Fibroblast of lung (primary cell): Measurements from ENCODE around the gene SMYD5. TPM values are rescaled to one million over a fixed set of nuclear protein-coding genes. Genes with fewer than 3 reads are reported as not detected.

Experiments
- DNase-seq, 2 donors: peaks; one replicate each; pipeline versions ENCODE4 v3.0.0 to v3.0.0-alpha.2; 2010; ENCODE audit warnings: low read depth in 2 of 2
- H2AFZ ChIP-seq: 2 replicates; pipeline ENCODE4 v1.5.1; 2012; ENCODE audit warnings: low read length, control low read depth, inconsistent platforms
- H3K27ac ChIP-seq: 2 replicates; pipeline ENCODE4 v1.5.1; 2011; ENCODE audit warnings: low read length, control low read depth; ENCODE audit not compliant: insufficient read depth
- H3K27me3 ChIP-seq: 2 replicates; pipeline ENCODE4 v1.5.1; 2011; ENCODE audit warnings: mild to moderate bottlenecking, low read length; ENCODE audit not compliant: control insufficient read depth, insufficient read depth
- H3K36me3 ChIP-seq: 2 replicates; pipeline ENCODE4 v1.5.1; 2011; ENCODE audit warnings: low read length; ENCODE audit not compliant: control insufficient read depth, insufficient read depth
- H3K4me1 ChIP-seq: 2 replicates; pipeline ENCODE4 v1.5.1; 2011; ENCODE audit warnings: low read length; ENCODE audit not compliant: control insufficient read depth, insufficient read depth; ENCODE audit errors: extremely low read depth
- H3K4me2 ChIP-seq: 2 replicates; pipeline ENCODE4 v1.5.1; 2011; ENCODE audit warnings: low read length, control low read depth; ENCODE audit not compliant: insufficient read depth; ENCODE audit errors: extremely low read depth
- H3K4me3 ChIP-seq, 4 experiments: fragments of 200-600 bp in 1 of 4; sonication (generic) in 1 of 4; replicated peaks in 1 of 4; 2 replicates each; pipeline ENCODE4 v1.5.1; 2011 to 2016; ENCODE audit warnings: low read length in 4 of 4, low read depth in 3 of 4, mild to moderate bottlenecking in 3 of 4, control low read depth in 2 of 4, inconsistent platforms in 1 of 4, mixed read lengths in 1 of 4; ENCODE audit not compliant: insufficient read depth in 1 of 4; ENCODE audit errors: control extremely low read depth in 1 of 4
- H3K79me2 ChIP-seq: 2 replicates; pipeline ENCODE4 v1.5.1; 2012; ENCODE audit warnings: mild to moderate bottlenecking, low read length, inconsistent platforms; ENCODE audit not compliant: control insufficient read depth, insufficient read depth
- H3K9ac ChIP-seq: 2 replicates; pipeline ENCODE4 v1.5.1; 2011; ENCODE audit warnings: mild to moderate bottlenecking, low read length, control low read depth; ENCODE audit not compliant: insufficient read depth
- H3K9me3 ChIP-seq: 2 replicates; pipeline ENCODE4 v1.5.1; 2012; ENCODE audit warnings: low read depth, low read length; ENCODE audit not compliant: control insufficient read depth, insufficient read depth
- H4K20me1 ChIP-seq: 2 replicates; pipeline ENCODE4 v1.5.1; 2011; ENCODE audit warnings: low read length; ENCODE audit not compliant: control insufficient read depth, insufficient read depth; ENCODE audit errors: extremely low read depth
- CTCF ChIP-seq, 2 donors: IDR thresholded peaks in 1 of 2; conservative IDR thresholded peaks in 1 of 2; 1 replicate in 1 of 2; 2 replicates in 1 of 2; pipeline ENCODE4 v1.5.1; 2011 to 2012; ENCODE audit warnings: low read length in 2 of 2, control low read depth in 1 of 2, inconsistent platforms in 1 of 2, low read depth in 1 of 2, mild to moderate bottlenecking in 1 of 2
- EZH2 ChIP-seq: IDR thresholded peaks from 2 replicates; pipeline ENCODE4 v1.5.1; 2012; ENCODE audit warnings: low read length, control low read depth, mild to moderate bottlenecking; ENCODE audit errors: missing control alignments
- polyA plus RNA-seq, 2 donors: library from polyadenylated mRNA; depleted of rRNA in 1 of 2; stranded (reverse) in 1 of 2; unstranded in 1 of 2; fragments of >200 nt; gene quantifications; 2 replicates each; pipeline ENCODE4 v1.2.1, GENCODE V29; 2011 to 2012; ENCODE audit warnings: missing spikeins in 1 of 2
- total RNA-seq: library from RNA; depleted of rRNA; stranded (reverse); fragments of >200 nt; gene quantifications from 2 replicates; pipeline ENCODE4 v1.2.1, GENCODE V29; 2014

The SMYD5 gene
- total and polyA plus RNA-seq, 2 donors (not counting 1 experiment from before 2014, with no cell fraction given) = 16.9 to 19.0 TPM

GRCh38 chr2:73255007-73255644 lies 41.1 kb downstream of the SMYD5 start:
- H3K36me3 ChIP-seq = peaks cover 18% of the 10 kb centered on the region

DNA sequence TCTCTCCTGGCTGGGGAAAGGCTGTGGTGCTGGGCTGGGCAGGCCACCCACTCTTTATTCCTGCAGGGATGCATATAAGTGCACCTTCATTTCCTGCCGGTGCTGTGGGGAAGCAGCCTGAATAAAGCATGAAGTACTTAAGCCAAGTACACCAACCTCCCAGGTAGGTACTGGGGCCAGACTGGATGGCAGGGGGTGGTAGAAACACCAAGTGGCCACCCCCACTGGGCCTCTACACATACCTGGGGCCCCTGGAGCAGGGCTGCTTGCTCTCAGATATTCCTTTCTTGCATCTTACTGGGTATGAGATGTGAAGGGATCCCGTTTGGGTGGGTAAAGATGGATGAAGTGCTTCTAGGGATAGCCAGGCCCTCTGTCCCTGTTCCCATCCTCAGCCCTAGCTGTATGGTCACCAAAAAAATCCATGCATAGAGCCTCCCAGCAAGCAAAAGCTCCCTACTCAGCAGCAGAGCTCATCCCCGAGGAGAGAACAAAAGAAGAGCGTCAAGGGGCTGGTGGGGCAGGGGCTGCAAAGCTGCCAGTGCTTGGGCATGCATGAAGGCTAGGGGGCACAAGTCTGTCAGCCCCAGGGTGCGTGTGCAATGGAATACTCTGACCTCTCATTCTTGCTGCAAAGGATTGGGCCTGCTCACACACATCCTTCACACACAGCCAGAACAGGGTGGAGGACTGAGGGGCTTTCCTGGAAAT lies 42.0 kb downstream of the SMYD5 start:
- Histone ChIP-seq H3K27me3 (no peaks in the 10 kb centered on the region), H3K27ac (no peak overlapping the region), H2AFZ (no peak overlapping the region), H3K9me3 (no peaks in the 10 kb centered on the region), H3K4me1 (no peaks in the 10 kb centered on the region), H4K20me1 (no peaks in the 10 kb centered on the region), H3K4me3 (no peak overlapping the region), H3K79me2 (no peaks in the 10 kb centered on the region), H3K36me3 (peaks cover 11% of the 10 kb centered on the region), H3K9ac (no peak overlapping the region), H3K4me2 (no peak overlapping the region)
- no peak for DNase-seq
- TF ChIP-seq EZH2 (no peak), CTCF (conservative IDR thresholded peaks at IDR 0.05 in 1 of 2, IDR thresholded peaks at IDR 0.05 in 1 of 2; ENCODE audit: low read depth in 1 of 2, low read length in 2 of 2) (no peak)

More at GRCh38 chr2:73255007-73255644, 41.1 kb downstream of the SMYD5 start:
- H3K9ac ChIP-seq = no peak overlapping the region
- H3K9me3 ChIP-seq = no peaks in the 10 kb centered on the region
- no peaks in the 10 kb centered on the region for H3K4me1 ChIP-seq
- no peaks in the 10 kb centered on the region for H3K27me3 ChIP-seq
- no peaks in the 10 kb centered on the region for H3K79me2 ChIP-seq
- TF ChIP-seq CTCF (conservative IDR thresholded peaks at IDR 0.05 in 1 of 2, IDR thresholded peaks at IDR 0.05 in 1 of 2; ENCODE audit: low read depth in 1 of 2, low read length in 2 of 2) = no peak
- H3K27ac ChIP-seq = no peak overlapping the region
- DNase-seq = no peak
- no peak overlapping the region for H3K4me2 ChIP-seq
- H2AFZ ChIP-seq = no peak overlapping the region
- no peaks in the 10 kb centered on the region for H4K20me1 ChIP-seq
- no peak overlapping the region for H3K4me3 ChIP-seq

DNA sequence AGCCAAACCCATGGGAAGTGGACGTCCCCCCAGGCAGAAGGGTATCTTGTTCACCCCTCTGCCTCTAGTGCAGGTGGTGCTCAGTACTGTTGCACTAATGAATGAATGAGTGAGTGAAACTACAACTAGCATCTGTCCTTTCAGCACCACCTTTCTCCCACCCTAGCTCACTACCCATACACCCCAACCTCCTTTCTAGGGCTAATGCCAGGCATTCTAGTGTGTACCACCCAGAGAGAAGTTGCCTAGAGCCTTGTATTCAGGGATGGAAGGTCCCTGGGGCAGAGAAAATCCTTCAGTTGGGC lies 42.5 kb downstream of the SMYD5 start:
- no peak overlapping the region for H3K4me2 ChIP-seq
- H3K27ac ChIP-seq = no peak overlapping the region
- H3K79me2 ChIP-seq = no peaks in the 10 kb centered on the region
- no peaks in the 10 kb centered on the region for H4K20me1 ChIP-seq
- H3K27me3 ChIP-seq = no peaks in the 10 kb centered on the region
- no peaks in the 10 kb centered on the region for H3K4me1 ChIP-seq
- TF ChIP-seq EZH2 = no peak
- TF ChIP-seq CTCF (conservative IDR thresholded peaks at IDR 0.05 in 1 of 2, IDR thresholded peaks at IDR 0.05 in 1 of 2; ENCODE audit: low read depth in 1 of 2, low read length in 2 of 2) = no peak
- no peak overlapping the region for H3K4me3 ChIP-seq
- H3K9ac ChIP-seq = no peak overlapping the region
- H3K36me3 ChIP-seq = peaks cover 8% of the 10 kb centered on the region
- H2AFZ ChIP-seq = no peak overlapping the region
- H3K9me3 ChIP-seq = no peaks in the 10 kb centered on the region
- DNase-seq = no peak
